Measurements from ENCODE around the gene SUGCT. TPM values are rescaled to one million over a fixed set of nuclear protein-coding genes. Genes with fewer than 3 reads are reported as not detected.

SUGCT gene
- total RNA-seq, 1 donor from 2014 or later: 9.8 TPM

GRCh38 chr7:40784176-40784575, 649.4 kb downstream of the SUGCT start:
- peaks cover 24% of the 10 kb centered on the region for H3K4me1 Mint-ChIP-seq

DNA sequence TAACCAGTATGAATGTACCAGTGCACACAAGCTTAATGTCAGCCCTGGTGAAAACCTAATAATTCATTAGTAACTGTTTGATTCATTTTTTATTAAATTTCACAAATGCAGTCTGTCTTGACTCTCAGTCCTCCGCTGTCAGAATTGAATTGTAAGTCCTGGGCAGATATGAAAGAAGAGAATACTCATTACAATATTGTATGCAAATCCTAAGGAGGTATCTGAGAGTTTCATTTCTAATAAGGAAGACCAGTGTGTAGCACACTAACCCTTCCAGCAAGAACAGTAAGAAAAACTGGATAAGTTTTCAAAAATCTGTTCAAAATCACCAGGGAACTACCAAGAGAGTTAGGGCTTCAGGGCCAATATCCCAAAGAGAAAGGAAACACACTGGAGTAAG, 652.1 kb downstream of the SUGCT start:
- no peak overlapping the region for H3K27ac Mint-ChIP-seq
- no peaks in the 10 kb centered on the region for H3K27me3 Mint-ChIP-seq (ENCODE audit: low read depth)
- TF ChIP-seq, protein P1, sequence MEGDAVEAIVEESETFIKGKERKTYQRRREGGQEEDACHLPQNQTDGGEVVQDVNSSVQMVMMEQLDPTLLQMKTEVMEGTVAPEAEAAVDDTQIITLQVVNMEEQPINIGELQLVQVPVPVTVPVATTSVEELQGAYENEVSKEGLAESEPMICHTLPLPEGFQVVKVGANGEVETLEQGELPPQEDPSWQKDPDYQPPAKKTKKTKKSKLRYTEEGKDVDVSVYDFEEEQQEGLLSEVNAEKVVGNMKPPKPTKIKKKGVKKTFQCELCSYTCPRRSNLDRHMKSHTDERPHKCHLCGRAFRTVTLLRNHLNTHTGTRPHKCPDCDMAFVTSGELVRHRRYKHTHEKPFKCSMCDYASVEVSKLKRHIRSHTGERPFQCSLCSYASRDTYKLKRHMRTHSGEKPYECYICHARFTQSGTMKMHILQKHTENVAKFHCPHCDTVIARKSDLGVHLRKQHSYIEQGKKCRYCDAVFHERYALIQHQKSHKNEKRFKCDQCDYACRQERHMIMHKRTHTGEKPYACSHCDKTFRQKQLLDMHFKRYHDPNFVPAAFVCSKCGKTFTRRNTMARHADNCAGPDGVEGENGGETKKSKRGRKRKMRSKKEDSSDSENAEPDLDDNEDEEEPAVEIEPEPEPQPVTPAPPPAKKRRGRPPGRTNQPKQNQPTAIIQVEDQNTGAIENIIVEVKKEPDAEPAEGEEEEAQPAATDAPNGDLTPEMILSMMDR (IDR thresholded peaks at IDR 0.05; ENCODE audit: unreplicated experiment): no peak

More at GRCh38 chr7:40784176-40784575, 649.4 kb downstream of the SUGCT start:
- no peaks in the 10 kb centered on the region for H3K36me3 Mint-ChIP-seq
- H3K9me3 Mint-ChIP-seq: no peaks in the 10 kb centered on the region
- DNase-seq (ENCODE audit: low spot score in 2 of 2, unreplicated experiment in 2 of 2): no peak
- no peak overlapping the region for H3K4me3 Mint-ChIP-seq
- H3K27ac Mint-ChIP-seq: no peak overlapping the region
- TF ChIP-seq, protein P1 (IDR thresholded peaks at IDR 0.05; ENCODE audit: unreplicated experiment): no peak
- no peaks in the 10 kb centered on the region for H3K27me3 Mint-ChIP-seq (ENCODE audit: low read depth)

GRCh38 chr7:40793132-40793531, 658.3 kb downstream of the SUGCT start:
- Mint-ChIP-seq H3K4me1 (peaks cover 2% of the 10 kb centered on the region), H3K9me3 (peaks cover 9% of the 10 kb centered on the region), H3K27me3 (ENCODE audit: low read depth) (no peaks in the 10 kb centered on the region), H3K36me3 (no peaks in the 10 kb centered on the region), H3K4me3 (no peak overlapping the region), H3K27ac (no peak overlapping the region)
- TF ChIP-seq, protein P1 (IDR thresholded peaks at IDR 0.05; ENCODE audit: unreplicated experiment): no peak
- DNase-seq (ENCODE audit: low spot score in 2 of 2, unreplicated experiment in 2 of 2): no peak

More for the DNA sequence above, 652.1 kb downstream of the SUGCT start:
- peaks cover 2% of the 10 kb centered on the region for H3K4me1 Mint-ChIP-seq
- no peak for DNase-seq (ENCODE audit: low spot score in 2 of 2, unreplicated experiment in 2 of 2)
- H3K4me3 Mint-ChIP-seq: no peak overlapping the region
- H3K9me3 Mint-ChIP-seq: peaks cover 3% of the 10 kb centered on the region
- H3K36me3 Mint-ChIP-seq: no peaks in the 10 kb centered on the region

DNA sequence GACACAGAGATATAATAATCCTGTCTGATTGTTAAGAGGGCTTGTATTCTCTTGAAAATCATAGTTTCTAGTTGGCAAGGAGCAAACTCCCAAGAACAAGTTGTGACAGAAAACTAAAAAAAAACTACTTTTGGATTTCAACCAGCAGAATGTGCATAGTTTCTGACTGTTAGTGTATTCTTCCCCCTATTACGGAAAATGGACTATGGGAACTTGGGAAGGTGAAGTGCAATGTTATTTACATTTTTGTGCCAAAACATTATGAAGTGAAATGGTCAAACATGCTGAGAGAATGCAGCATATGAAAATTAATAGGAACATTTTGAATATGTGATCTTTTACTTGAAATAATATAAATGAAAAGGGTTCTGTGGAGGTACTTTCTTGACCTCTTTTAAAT, 660.8 kb downstream of the SUGCT start:
- TF ChIP-seq, protein P1 (IDR thresholded peaks at IDR 0.05; ENCODE audit: unreplicated experiment): no peak
- H3K27ac Mint-ChIP-seq: no peak overlapping the region
- H3K4me3 Mint-ChIP-seq: no peak overlapping the region

GRCh38 chr7:40796723-40797122, 661.9 kb downstream of the SUGCT start:
- no peaks in the 10 kb centered on the region for H3K36me3 Mint-ChIP-seq
- DNase-seq (ENCODE audit: low spot score in 2 of 2, unreplicated experiment in 2 of 2): no peak
- H3K4me3 Mint-ChIP-seq: no peak overlapping the region
- H3K4me1 Mint-ChIP-seq: peaks cover 11% of the 10 kb centered on the region
- H3K9me3 Mint-ChIP-seq: peaks cover 6% of the 10 kb centered on the region
- TF ChIP-seq, protein P1 (IDR thresholded peaks at IDR 0.05; ENCODE audit: unreplicated experiment): no peak
- no peaks in the 10 kb centered on the region for H3K27me3 Mint-ChIP-seq (ENCODE audit: low read depth)
- H3K27ac Mint-ChIP-seq: no peak overlapping the region

More for the DNA sequence above, 660.8 kb downstream of the SUGCT start:
- no peaks in the 10 kb centered on the region for H3K27me3 Mint-ChIP-seq (ENCODE audit: low read depth)
- H3K9me3 Mint-ChIP-seq: peaks cover 6% of the 10 kb centered on the region
- DNase-seq (ENCODE audit: low spot score in 2 of 2, unreplicated experiment in 2 of 2): no peak
- H3K36me3 Mint-ChIP-seq: no peaks in the 10 kb centered on the region
- peaks cover 13% of the 10 kb centered on the region for H3K4me1 Mint-ChIP-seq

DNA sequence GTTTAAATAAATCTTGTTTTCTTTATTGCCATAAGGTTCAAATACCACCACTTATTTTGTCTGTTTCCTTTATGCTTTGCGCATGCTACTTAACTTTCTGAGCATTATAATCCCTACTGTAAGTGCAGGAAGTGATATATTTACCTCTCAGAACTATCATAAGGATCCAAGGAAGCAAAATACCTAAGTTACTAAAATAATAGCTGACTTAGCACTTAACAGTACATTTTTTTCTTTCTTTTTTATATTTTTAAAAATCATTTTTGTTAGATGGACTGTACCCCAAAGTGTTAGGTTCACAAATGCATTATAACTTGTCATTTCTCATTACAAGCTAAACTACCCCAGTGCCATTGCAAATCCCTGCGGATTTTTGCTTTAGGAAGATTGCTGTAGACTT, 663.8 kb downstream of the SUGCT start:
- no peak for DNase-seq (ENCODE audit: low spot score in 2 of 2, unreplicated experiment in 2 of 2)
- Mint-ChIP-seq H3K9me3 (peaks cover 5% of the 10 kb centered on the region), H3K4me3 (no peak overlapping the region), H3K27ac (no peak overlapping the region), H3K27me3 (ENCODE audit: low read depth) (no peaks in the 10 kb centered on the region), H3K36me3 (no peaks in the 10 kb centered on the region), H3K4me1 (peaks cover 11% of the 10 kb centered on the region)
- TF ChIP-seq, protein P1 (IDR thresholded peaks at IDR 0.05; ENCODE audit: unreplicated experiment): no peak

Data from mesothelial cell of epicardium (in vitro differentiated cells).